LNCaP clone FGC (cell line): ENCODE data around the gene FDXR.

Experiments used
- DNase-seq: peaks from one replicate; pipeline ENCODE4 v3.0.0-alpha.2; 2011; ENCODE audit warnings: low read depth
- H3K4me3 ChIP-seq: 2 replicates; pipeline ENCODE4 v1.5.1; 2011; ENCODE audit warnings: mild to moderate bottlenecking, low read depth, low read length, control low read depth
- CTCF ChIP-seq: IDR thresholded peaks from 2 replicates; pipeline ENCODE4 v1.5.1; 2012; ENCODE audit warnings: mild to moderate bottlenecking; ENCODE audit not compliant: control insufficient read depth, insufficient read depth; ENCODE audit errors: extremely low read depth

FDXR gene

GRCh38 chr17:74853669-74854068, 19.1 kb downstream of the FDXR start:
- TF ChIP-seq CTCF, result no peak
- H3K4me3 ChIP-seq, result no peak overlapping the region
- DNase-seq, result no peak

- no peak for TF ChIP-seq CTCF
- no peak for DNase-seq
- H3K4me3 ChIP-seq, result peak overlapping the region; percentile 43
Measured at GRCh38 chr17:74853048-74853397, 19.8 kb downstream of the FDXR start.

GRCh38 chr17:74852237-74853047, 20.4 kb downstream of the FDXR start:
- DNase-seq, result peak; percentile 80
- peak overlapping the region; percentile 43 for H3K4me3 ChIP-seq
- no peak for TF ChIP-seq CTCF

- no peak for DNase-seq
- H3K4me3 ChIP-seq, result peak overlapping the region; percentile 13; the same call in 1 of the 2 replicates
Measured at GRCh38 chr17:74851612-74852236, 21.1 kb downstream of the FDXR start.

GRCh38 chr17:74850914-74851313, 21.9 kb downstream of the FDXR start:
- no peak for TF ChIP-seq CTCF
- DNase-seq, result no peak

More at GRCh38 chr17:74851612-74852236, 21.1 kb downstream of the FDXR start:
- no peak for TF ChIP-seq CTCF

GRCh38 chr17:74850310-74850709, 22.5 kb downstream of the FDXR start:
- DNase-seq, result no peak
- no peak overlapping the region for H3K4me3 ChIP-seq
- no peak for TF ChIP-seq CTCF

More at GRCh38 chr17:74850914-74851313, 21.9 kb downstream of the FDXR start:
- no peak overlapping the region for H3K4me3 ChIP-seq
